Loucy (cell line): ENCODE measurements around the gene LINGO1.

Experiments used
- H2AFZ ChIP-seq: fragments of 200-600 bp; sonication (generic); 2 replicates; pipeline ENCODE4 v1.6.0; 2016; ENCODE audit warnings: antibody characterized with exemption, mild to moderate bottlenecking, low read length, moderate library complexity
- H3F3A ChIP-seq: fragments of 200-600 bp; 2 replicates; pipeline ENCODE4 v1.6.0; 2016; ENCODE audit warnings: antibody characterized with exemption, low read depth, mild to moderate bottlenecking
- H3K27me3 ChIP-seq: fragments of 200-600 bp; sonication (generic); 2 replicates; pipeline ENCODE4 v1.6.1; 2014; ENCODE audit warnings: low read length, mild to moderate bottlenecking; ENCODE audit not compliant: insufficient read depth, poor library complexity, severe bottlenecking
- H3K36me3 ChIP-seq: fragments of 200-600 bp; sonication (generic); 2 replicates; pipeline ENCODE4 v1.6.1; 2016; ENCODE audit warnings: low read length; ENCODE audit not compliant: insufficient read depth
- H3K4me1 ChIP-seq: fragments of 200-600 bp; sonication (generic); 2 replicates; pipeline ENCODE4 v1.5.1; 2014; ENCODE audit warnings: low read length, mild to moderate bottlenecking; ENCODE audit not compliant: insufficient read depth, poor library complexity, severe bottlenecking
- H3K4me2 ChIP-seq: fragments of 200-600 bp; sonication (generic); 2 replicates; pipeline ENCODE4 v1.6.0; 2014; ENCODE audit warnings: antibody characterized with exemption, low read length, low read depth, mild to moderate bottlenecking; ENCODE audit not compliant: poor library complexity, severe bottlenecking
- H3K4me3 ChIP-seq: fragments of 200-600 bp; sonication (generic); 2 replicates; pipeline ENCODE4 v1.5.1; 2014; ENCODE audit warnings: low read length, mild to moderate bottlenecking, mixed read lengths; ENCODE audit not compliant: poor library complexity, severe bottlenecking
- H3K79me2 ChIP-seq: fragments of 200-600 bp; sonication (generic); 2 replicates; pipeline ENCODE4 v1.6.1; 2014; ENCODE audit warnings: low read length; ENCODE audit not compliant: insufficient read depth
- H3K9ac ChIP-seq: fragments of 200-600 bp; sonication (generic); 2 replicates; pipeline ENCODE4 v1.6.0; 2014; ENCODE audit warnings: mild to moderate bottlenecking, low read depth, low read length, moderate library complexity; ENCODE audit not compliant: poor library complexity, severe bottlenecking
- H3K9me2 ChIP-seq: fragments of 200-600 bp; sonication (generic); replicated peaks from 2 replicates; pipeline ENCODE4 v1.6.1; 2016; ENCODE audit warnings: low read depth, low read length, mixed read lengths
- H3K9me3 ChIP-seq: fragments of 200-600 bp; sonication (generic); 2 replicates; pipeline ENCODE4 v1.6.1; 2014; ENCODE audit warnings: mild to moderate bottlenecking, antibody characterized with exemption, low read length, low read depth; ENCODE audit not compliant: insufficient read depth
- H4K20me1 ChIP-seq: fragments of 200-600 bp; sonication (generic); 2 replicates; pipeline ENCODE4 v1.6.0; 2014; ENCODE audit warnings: antibody characterized with exemption, low read length, mild to moderate bottlenecking; ENCODE audit not compliant: insufficient read depth, poor library complexity, severe bottlenecking
- CTCF ChIP-seq: fragments of 200-600 bp; sonication (generic); conservative IDR thresholded peaks from 2 replicates; pipeline ENCODE4 v1.5.1; 2014; ENCODE audit warnings: mild to moderate bottlenecking, antibody characterized with exemption, low read length
- EZH2phosphoT487 ChIP-seq: fragments of 200-600 bp; IDR thresholded peaks from 2 replicates; pipeline ENCODE4 v1.6.1; 2018; ENCODE audit warnings: antibody characterized with exemption, mild to moderate bottlenecking, moderate library complexity, borderline replicate concordance

Gene LINGO1

GRCh38 chr15:77614251-77614806 lies 18.4 kb downstream of the LINGO1 start:
- Histone ChIP-seq H3K9me3 (no peaks in the 10 kb centered on the region), H4K20me1 (no peaks in the 10 kb centered on the region), H3K36me3 (no peaks in the 10 kb centered on the region), H3K27me3 (no peaks in the 10 kb centered on the region), H2AFZ (no peak overlapping the region), H3K4me3 (no peak overlapping the region), H3K79me2 (no peaks in the 10 kb centered on the region), H3K9ac (no peak overlapping the region), H3F3A (no peaks in the 10 kb centered on the region), H3K4me1 (no peaks in the 10 kb centered on the region), H3K4me2 (no peak overlapping the region), H3K9me2 (no peaks in the 10 kb centered on the region)
- TF ChIP-seq CTCF, result no peak
- TF ChIP-seq EZH2phosphoT487, result no peak

- Histone ChIP-seq H3K4me3 (no peak overlapping the region), H2AFZ (no peak overlapping the region), H3K36me3 (no peaks in the 10 kb centered on the region), H3K4me1 (no peaks in the 10 kb centered on the region), H3F3A (no peaks in the 10 kb centered on the region), H3K9me3 (no peaks in the 10 kb centered on the region), H3K4me2 (no peak overlapping the region), H3K9ac (no peak overlapping the region), H3K79me2 (no peaks in the 10 kb centered on the region), H3K27me3 (no peaks in the 10 kb centered on the region), H4K20me1 (no peaks in the 10 kb centered on the region), H3K9me2 (no peaks in the 10 kb centered on the region)
- no peak for TF ChIP-seq CTCF
- TF ChIP-seq EZH2phosphoT487, result no peak
Observed at GRCh38 chr15:77613814-77614213, 18.9 kb downstream of the LINGO1 start.

GRCh38 chr15:77612958-77613601 lies 19.6 kb downstream of the LINGO1 start:
- H3K4me1 ChIP-seq, result no peaks in the 10 kb centered on the region
- H3K9me2 ChIP-seq, result no peaks in the 10 kb centered on the region
- H3K9me3 ChIP-seq, result no peaks in the 10 kb centered on the region
- no peaks in the 10 kb centered on the region for H4K20me1 ChIP-seq
- no peak overlapping the region for H3K4me2 ChIP-seq
- no peaks in the 10 kb centered on the region for H3K36me3 ChIP-seq
- no peak overlapping the region for H3K4me3 ChIP-seq
- H3K9ac ChIP-seq, result no peak overlapping the region
- TF ChIP-seq EZH2phosphoT487 (no peak), CTCF (no peak)
- H3K79me2 ChIP-seq, result no peaks in the 10 kb centered on the region
- H3K27me3 ChIP-seq, result no peaks in the 10 kb centered on the region
- H2AFZ ChIP-seq, result no peak overlapping the region
- no peaks in the 10 kb centered on the region for H3F3A ChIP-seq
